Spleen (tissue), 7 donors: ENCODE results near the gene PDGFC.

Experiments
- CTCF ChIP-seq, 11 experiments: fragments of 200-600 bp in 7 of 11; fragments of 450-650 bp in 4 of 11; sonication (generic) in 4 of 11; IDR thresholded peaks in 8 of 11; conservative IDR thresholded peaks in 3 of 11; 1 replicate in 7 of 11; 2 replicates in 4 of 11; pipeline versions ENCODE4 v1.4.0 to v1.8.0; 2016 to 2021; ENCODE audit warnings: antibody characterized with exemption in 11 of 11, inconsistent platforms in 4 of 11, mild to moderate bottlenecking in 1 of 11
- POLR2A ChIP-seq, 3 donors: fragments of 450-650 bp; IDR thresholded peaks; one replicate each; pipeline ENCODE4 v1.5.1; 2017; ENCODE audit warnings: antibody characterized with exemption in 3 of 3, mild to moderate bottlenecking in 1 of 3
- donor health status: DM: no; HTN: no; CAD: no; lungs with moderate emphysema.
- donor health status: DM: no; HTN: no; CAD: no.
- donor health status: DM: no; HTN: no; CAD: no.

DNA sequence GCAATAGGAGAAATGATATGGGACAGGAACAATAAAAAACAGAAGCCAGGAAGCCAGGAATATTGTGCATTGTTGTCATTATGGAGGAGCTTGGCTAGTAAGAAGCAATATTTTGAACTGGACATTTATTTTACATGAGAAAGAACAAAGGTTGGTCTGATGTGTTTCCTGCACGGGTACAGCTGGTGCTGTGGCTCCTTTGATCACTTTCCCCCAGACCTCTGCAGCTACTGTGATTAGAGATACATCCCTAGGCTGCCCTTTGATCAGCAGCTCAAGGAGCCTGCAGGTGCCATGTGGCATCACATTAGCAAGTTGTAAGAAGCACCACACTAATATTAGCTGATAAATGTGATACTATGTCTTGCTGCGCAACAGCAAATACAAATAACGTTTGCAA, 2.5 kb downstream of the PDGFC start:
- TF ChIP-seq CTCF (IDR thresholded peaks at IDR 0.05 in 8 of 11, conservative IDR thresholded peaks at IDR 0.05 in 3 of 11) (no peak), POLR2A (IDR thresholded peaks at IDR 0.05) (no peak)
